Smooth muscle cell (in vitro differentiated cells): ENCODE results near the gene RNF7. TPM values are rescaled to one million over a fixed set of nuclear protein-coding genes. Genes with fewer than 3 reads are reported as not detected.

Experiments used
- DNase-seq: peaks from one replicate; lab custom pipeline; 2025; ENCODE audit not compliant: unreplicated experiment; lab: John Stamatoyannopoulos, UW
- H2AFZ ChIP-seq: fragments of 200-600 bp; sonication (generic); 2 replicates; pipeline ENCODE4 v1.6.0; 2016; ENCODE audit warnings: antibody characterized with exemption, low read depth, mild to moderate bottlenecking
- H3F3A ChIP-seq: fragments of 200-600 bp; sonication (generic); 2 replicates; pipeline ENCODE4 v1.6.0; 2017; ENCODE audit warnings: antibody characterized with exemption, low read depth
- H3K27ac ChIP-seq: fragments of 200-600 bp; sonication (generic); 2 replicates; pipeline ENCODE4 v1.5.1; 2016; ENCODE audit warnings: low read depth, mild to moderate bottlenecking
- H3K27me3 ChIP-seq: fragments of 200-600 bp; sonication (generic); 2 replicates; pipeline ENCODE4 v1.6.1; 2016; ENCODE audit warnings: low read depth, mild to moderate bottlenecking
- H3K36me3 ChIP-seq: fragments of 200-600 bp; sonication (generic); 2 replicates; pipeline ENCODE4 v1.5.1; 2016; ENCODE audit warnings: low read depth
- H3K4me1 ChIP-seq: fragments of 200-600 bp; sonication (generic); 2 replicates; pipeline ENCODE4 v1.5.1; 2016; ENCODE audit warnings: low read depth
- H3K4me2 ChIP-seq: fragments of 200-600 bp; sonication (generic); 2 replicates; pipeline ENCODE4 v1.6.0; 2016; ENCODE audit warnings: mild to moderate bottlenecking
- H3K4me3 ChIP-seq: fragments of 200-600 bp; sonication (generic); 2 replicates; pipeline ENCODE4 v1.5.1; 2016; ENCODE audit warnings: mild to moderate bottlenecking
- H3K79me2 ChIP-seq: fragments of 200-600 bp; sonication (generic); 2 replicates; pipeline ENCODE4 v1.6.0; 2016; ENCODE audit warnings: low read depth, mild to moderate bottlenecking
- H3K9ac ChIP-seq: fragments of 200-600 bp; sonication (generic); 2 replicates; pipeline ENCODE4 v1.6.0; 2016; ENCODE audit warnings: low read depth
- H3K9me3 ChIP-seq: fragments of 200-600 bp; sonication (generic); replicated peaks from 2 replicates; pipeline ENCODE4 v1.5.1; 2016; ENCODE audit warnings: low read depth
- H4K20me1 ChIP-seq: fragments of 200-600 bp; sonication (generic); 2 replicates; pipeline ENCODE4 v1.6.0; 2016; ENCODE audit warnings: low read depth
- CTCF ChIP-seq: fragments of 200-600 bp; sonication (generic); IDR thresholded peaks from 2 replicates; pipeline ENCODE4 v1.5.1; 2017; ENCODE audit warnings: borderline replicate concordance, mild to moderate bottlenecking, antibody characterized with exemption; ENCODE audit not compliant: insufficient read depth, poor library complexity, severe bottlenecking
- WGBS: methylation state at CpG from one replicate; pipeline ENCODE4 v1.1.7; 2016; ENCODE audit warnings: low lambda C conversion rate; 5-methylcytosine and 5-hydroxymethylcytosine counted together
- polyA plus RNA-seq: library from polyadenylated mRNA; unstranded; fragments of >200 nt; fragmentation: Nextera tagmentation; extraction: Ambion mirVana; gene quantifications from 2 replicates; pipeline ENCODE4 v1.2.1, GENCODE V29; 2016
- total RNA-seq: library from RNA; depleted of rRNA; stranded (reverse); fragments of >200 nt; gene quantifications from 2 replicates; pipeline ENCODE4 v1.2.3, GENCODE V29; 2014

Gene RNF7
- total and polyA plus RNA-seq, 2 experiments from 2014 or later: 130 to 229 TPM

GRCh38 chr3:141723255-141723654 is 14.8 kb upstream of the RNF7 start:
- DNase-seq: no peak
- Histone ChIP-seq H3K4me2 (no peak overlapping the region), H3K27ac (no peak overlapping the region), H3K36me3 (no peaks in the 10 kb centered on the region), H3K4me3 (no peak overlapping the region), H4K20me1 (no peaks in the 10 kb centered on the region), H3K9me3 (no peaks in the 10 kb centered on the region), H2AFZ (no peak overlapping the region), H3K27me3 (no peaks in the 10 kb centered on the region), H3K79me2 (no peaks in the 10 kb centered on the region), H3F3A (no peaks in the 10 kb centered on the region), H3K9ac (no peak overlapping the region), H3K4me1 (no peaks in the 10 kb centered on the region)
- TF ChIP-seq CTCF: no peak

DNA sequence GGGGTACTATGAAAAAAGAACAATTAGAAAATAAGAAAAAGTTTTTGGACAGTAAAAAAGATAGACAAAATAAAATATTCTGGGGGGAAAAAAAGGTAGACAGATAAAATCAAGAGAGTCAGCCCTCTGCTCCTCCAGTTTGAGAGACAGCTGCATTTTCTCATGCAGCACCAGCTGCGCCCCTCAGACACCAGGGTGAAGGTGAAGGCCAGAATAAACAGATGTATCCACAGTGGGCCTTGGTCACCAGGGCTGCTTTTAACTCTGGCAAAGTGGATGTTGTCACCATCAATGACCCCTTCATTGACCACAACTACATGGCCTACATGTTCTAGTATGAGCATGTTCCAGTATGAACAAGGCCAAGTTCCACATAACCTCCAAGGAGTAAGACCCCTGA is 13.9 kb upstream of the RNF7 start:
- H3K79me2 ChIP-seq: no peaks in the 10 kb centered on the region
- H2AFZ ChIP-seq: no peak overlapping the region
- no peak for TF ChIP-seq CTCF
- no peaks in the 10 kb centered on the region for H3K4me1 ChIP-seq
- H3K9ac ChIP-seq: no peak overlapping the region
- WGBS: 100% methylated on average over 1 of the region's 1 CpG
- no peak overlapping the region for H3K4me3 ChIP-seq
- H3K27me3 ChIP-seq: no peaks in the 10 kb centered on the region
- H3K4me2 ChIP-seq: no peak overlapping the region
- H3K9me3 ChIP-seq: no peaks in the 10 kb centered on the region
- no peaks in the 10 kb centered on the region for H3F3A ChIP-seq
- no peak overlapping the region for H3K27ac ChIP-seq
- DNase-seq: no peak
- no peaks in the 10 kb centered on the region for H4K20me1 ChIP-seq
- H3K36me3 ChIP-seq: no peaks in the 10 kb centered on the region

GRCh38 chr3:141725036-141725435 is 13.1 kb upstream of the RNF7 start:
- no peak overlapping the region for H3K27ac ChIP-seq
- no peaks in the 10 kb centered on the region for H3K79me2 ChIP-seq
- H2AFZ ChIP-seq: no peak overlapping the region
- no peaks in the 10 kb centered on the region for H4K20me1 ChIP-seq
- no peaks in the 10 kb centered on the region for H3K36me3 ChIP-seq
- H3K27me3 ChIP-seq: no peaks in the 10 kb centered on the region
- DNase-seq: no peak
- 89% methylated on average over 4 of the region's 4 CpGs for WGBS
- TF ChIP-seq CTCF: no peak
- H3F3A ChIP-seq: no peaks in the 10 kb centered on the region
- H3K4me3 ChIP-seq: no peak overlapping the region
- H3K4me2 ChIP-seq: no peak overlapping the region
- H3K9me3 ChIP-seq: no peaks in the 10 kb centered on the region
- H3K4me1 ChIP-seq: no peaks in the 10 kb centered on the region
- no peak overlapping the region for H3K9ac ChIP-seq

GRCh38 chr3:141726483-141726882 is 11.6 kb upstream of the RNF7 start:
- no peaks in the 10 kb centered on the region for H3K4me1 ChIP-seq
- no peak overlapping the region for H3K27ac ChIP-seq
- no peaks in the 10 kb centered on the region for H3K27me3 ChIP-seq
- H4K20me1 ChIP-seq: no peaks in the 10 kb centered on the region
- no peaks in the 10 kb centered on the region for H3K79me2 ChIP-seq
- no peak overlapping the region for H3K4me2 ChIP-seq
- H2AFZ ChIP-seq: no peak overlapping the region
- H3K9me3 ChIP-seq: no peaks in the 10 kb centered on the region
- H3K36me3 ChIP-seq: no peaks in the 10 kb centered on the region
- no peak overlapping the region for H3K4me3 ChIP-seq
- 93% methylated on average over 1 of the region's 1 CpG for WGBS
- no peak for DNase-seq
- no peak overlapping the region for H3K9ac ChIP-seq
- H3F3A ChIP-seq: no peaks in the 10 kb centered on the region
- TF ChIP-seq CTCF: no peak
